ENCODE results near the gene KCNH1. TPM values are rescaled to one million over a fixed set of nuclear protein-coding genes. Genes with fewer than 3 reads are reported as not detected.

Gene KCNH1
- polyA plus RNA-seq, 1 of the 3 experiments (the other 2 are of a cell fraction): 0.08 TPM

DNA sequence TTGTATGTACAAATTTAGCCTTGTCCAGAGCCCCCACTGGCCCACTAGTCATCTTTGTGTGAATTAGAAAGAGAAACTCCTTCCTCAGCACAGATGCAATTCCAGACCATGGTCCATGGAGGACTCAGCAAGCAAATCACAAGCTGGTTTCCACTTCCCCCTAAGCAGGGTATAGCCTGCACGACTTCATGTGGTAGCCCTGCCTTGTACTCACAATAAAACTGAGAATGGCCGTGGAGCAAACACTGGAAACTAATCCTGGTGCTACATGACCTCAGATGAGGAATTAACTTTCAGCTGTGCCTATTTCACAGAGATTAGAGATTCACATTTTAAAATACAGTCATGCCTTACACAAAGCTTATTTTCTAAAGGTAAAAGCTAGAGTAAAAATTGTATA lies 32.5 kb downstream of the KCNH1 start:
- 9% methylated on average over 2 of the region's 2 CpGs for WGBS (ENCODE audit: low lambda C conversion rate)
- Histone ChIP-seq H3K4me3 (ENCODE audit: low read depth in 2 of 2, low read length in 1 of 2) (no peak overlapping the region), H3K27me3 (ENCODE audit: insufficient read depth) (no peaks in the 10 kb centered on the region), H3K36me3 (replicated peaks in 1 of 2; ENCODE audit: control insufficient read depth in 1 of 2, insufficient read depth in 2 of 2, low read length in 1 of 2) (no peaks in the 10 kb centered on the region), H3K9me3 (no peaks in the 10 kb centered on the region), H2AFZ (ENCODE audit: low read depth) (no peak overlapping the region), H3K27ac (ENCODE audit: low read depth in 2 of 2, low read length in 1 of 2) (no peak overlapping the region), H4K20me1 (ENCODE audit: insufficient read depth) (no peaks in the 10 kb centered on the region), H3K9ac (no peak overlapping the region), H3K4me2 (no peak overlapping the region), H3K4me1 (ENCODE audit: control insufficient read depth in 1 of 2, insufficient read depth in 2 of 2, low read depth in 1 of 2, low read length in 1 of 2) (no peaks in the 10 kb centered on the region; a peak in 1 of 4 replicates), H3F3A (replicated peaks; ENCODE audit: insufficient read depth) (no peaks in the 10 kb centered on the region), H3K9me2 (no peaks in the 10 kb centered on the region), H3K79me2 (ENCODE audit: insufficient read depth) (no peaks in the 10 kb centered on the region)
- no peak for DNase-seq
- ChIA-PET CTCF (interaction anchor here (1.3 kb wide), 1 partner anchor 32 kb away, joined by 7 read pairs; the partner anchor contains the start of gene KCNH1), POLR2A (no interaction called here)
- TF ChIP-seq RXRA (IDR thresholded peaks at IDR 0.05; ENCODE audit: borderline replicate concordance, low read depth) (no peak), TCF12 (IDR thresholded peaks at IDR 0.05) (no peak), MXI1 (IDR thresholded peaks at IDR 0.05; ENCODE audit: low read depth, low read length) (no peak), CHD2 (IDR thresholded peaks at IDR 0.05; ENCODE audit: low read length, partially characterized antibody) (no peak), FOXJ3 (CRISPR knock-in tag; IDR thresholded peaks at IDR 0.05) (no peak), RFX5 (IDR thresholded peaks at IDR 0.05; ENCODE audit: low read length) (no peak), MEF2A (IDR thresholded peaks at IDR 0.05; ENCODE audit: borderline replicate concordance, low read depth) (no peak), SMC3 (IDR thresholded peaks at IDR 0.05; ENCODE audit: low read depth, low read length) (no peak)
- TF ChIP-seq, protein P1, sequence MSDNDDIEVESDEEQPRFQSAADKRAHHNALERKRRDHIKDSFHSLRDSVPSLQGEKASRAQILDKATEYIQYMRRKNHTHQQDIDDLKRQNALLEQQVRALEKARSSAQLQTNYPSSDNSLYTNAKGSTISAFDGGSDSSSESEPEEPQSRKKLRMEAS (IDR thresholded peaks at IDR 0.05; ENCODE audit: low read depth): no peak

DNA sequence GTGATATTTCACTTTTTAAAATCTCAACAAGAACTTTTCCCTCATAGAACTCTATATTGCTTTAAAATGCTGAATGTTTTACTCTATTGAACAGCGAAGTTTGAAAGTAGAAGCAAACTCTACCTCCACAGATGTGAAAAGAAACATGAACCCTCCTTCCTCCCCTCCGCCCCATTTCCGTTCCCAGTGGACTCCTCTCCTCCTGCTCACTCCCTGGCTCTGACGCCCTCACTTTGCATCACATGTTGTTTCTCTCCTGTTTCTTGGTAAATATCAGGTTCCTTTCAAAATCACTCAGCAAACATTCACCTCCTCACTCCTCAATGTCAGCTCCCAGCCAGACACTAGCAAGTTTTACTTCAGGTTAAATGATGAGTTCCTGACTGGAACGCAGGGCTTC lies 34.6 kb downstream of the KCNH1 start:
- Histone ChIP-seq H3K9me3 (no peaks in the 10 kb centered on the region), H3K9ac (no peak overlapping the region), H3F3A (replicated peaks; ENCODE audit: insufficient read depth) (no peaks in the 10 kb centered on the region), H3K9me2 (no peaks in the 10 kb centered on the region), H4K20me1 (ENCODE audit: insufficient read depth) (no peaks in the 10 kb centered on the region), H3K27ac (ENCODE audit: low read depth in 2 of 2, low read length in 1 of 2) (no peak overlapping the region), H2AFZ (ENCODE audit: low read depth) (no peak overlapping the region), H3K4me1 (ENCODE audit: control insufficient read depth in 1 of 2, insufficient read depth in 2 of 2, low read depth in 1 of 2, low read length in 1 of 2) (no peaks in the 10 kb centered on the region), H3K4me3 (ENCODE audit: low read depth in 2 of 2, low read length in 1 of 2) (no peak overlapping the region), H3K79me2 (ENCODE audit: insufficient read depth) (no peaks in the 10 kb centered on the region), H3K4me2 (no peak overlapping the region), H3K27me3 (ENCODE audit: insufficient read depth) (no peaks in the 10 kb centered on the region), H3K36me3 (replicated peaks in 1 of 2; ENCODE audit: control insufficient read depth in 1 of 2, insufficient read depth in 2 of 2, low read length in 1 of 2) (no peaks in the 10 kb centered on the region)
- ChIA-PET POLR2A (no interaction called here), CTCF (interaction anchor here (1.5 kb wide), 1 partner anchor 34 kb away, joined by 6 read pairs; the partner anchor contains the start of gene KCNH1)
- no peak for DNase-seq
- WGBS (ENCODE audit: low lambda C conversion rate): 67% methylated on average over 5 of the region's 5 CpGs
- TF ChIP-seq EP300 (IDR thresholded peaks at IDR 0.05; ENCODE audit: borderline replicate concordance in 1 of 2, low read depth in 1 of 2, low read length in 1 of 2): no peak
- TF ChIP-seq, protein P2, sequence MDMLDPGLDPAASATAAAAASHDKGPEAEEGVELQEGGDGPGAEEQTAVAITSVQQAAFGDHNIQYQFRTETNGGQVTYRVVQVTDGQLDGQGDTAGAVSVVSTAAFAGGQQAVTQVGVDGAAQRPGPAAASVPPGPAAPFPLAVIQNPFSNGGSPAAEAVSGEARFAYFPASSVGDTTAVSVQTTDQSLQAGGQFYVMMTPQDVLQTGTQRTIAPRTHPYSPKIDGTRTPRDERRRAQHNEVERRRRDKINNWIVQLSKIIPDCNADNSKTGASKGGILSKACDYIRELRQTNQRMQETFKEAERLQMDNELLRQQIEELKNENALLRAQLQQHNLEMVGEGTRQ (IDR thresholded peaks at IDR 0.05; ENCODE audit: borderline replicate concordance, low read depth, low read length): no peak
- TF ChIP-seq GATA2 (CRISPR knock-in tag; IDR thresholded peaks at IDR 0.05): no peak
- TF ChIP-seq NFIC (IDR thresholded peaks at IDR 0.05; ENCODE audit: borderline replicate concordance): no peak
- TF ChIP-seq MEF2A (IDR thresholded peaks at IDR 0.05; ENCODE audit: borderline replicate concordance, low read depth): no peak
- TF ChIP-seq TCF12 (IDR thresholded peaks at IDR 0.05): no peak
